Renal cortical epithelial cell (primary cell): ENCODE results near the gene MUC12. TPM values are rescaled to one million over a fixed set of nuclear protein-coding genes. Genes with fewer than 3 reads are reported as not detected.
A peak's percentile ranks its signal among the peaks of the same experiment; 100 is the strongest.
"Not testable (repeated sequence)": the region's sequence is repeated elsewhere in the genome, so short reads cannot be mapped to it uniquely, and the experiment has no call there.

ENCODE experiments used
- DNase-seq: peaks from one replicate; pipeline ENCODE4 v3.0.0-alpha.2; 2011; ENCODE audit warnings: low read depth
- total RNA-seq: library from RNA; depleted of rRNA; stranded (reverse); fragments of >200 nt; gene quantifications from 2 replicates; pipeline ENCODE4 v1.2.3, GENCODE V29; 2014

The MUC12 gene
- total RNA-seq, 1 donor from 2014 or later: not detected

DNA sequence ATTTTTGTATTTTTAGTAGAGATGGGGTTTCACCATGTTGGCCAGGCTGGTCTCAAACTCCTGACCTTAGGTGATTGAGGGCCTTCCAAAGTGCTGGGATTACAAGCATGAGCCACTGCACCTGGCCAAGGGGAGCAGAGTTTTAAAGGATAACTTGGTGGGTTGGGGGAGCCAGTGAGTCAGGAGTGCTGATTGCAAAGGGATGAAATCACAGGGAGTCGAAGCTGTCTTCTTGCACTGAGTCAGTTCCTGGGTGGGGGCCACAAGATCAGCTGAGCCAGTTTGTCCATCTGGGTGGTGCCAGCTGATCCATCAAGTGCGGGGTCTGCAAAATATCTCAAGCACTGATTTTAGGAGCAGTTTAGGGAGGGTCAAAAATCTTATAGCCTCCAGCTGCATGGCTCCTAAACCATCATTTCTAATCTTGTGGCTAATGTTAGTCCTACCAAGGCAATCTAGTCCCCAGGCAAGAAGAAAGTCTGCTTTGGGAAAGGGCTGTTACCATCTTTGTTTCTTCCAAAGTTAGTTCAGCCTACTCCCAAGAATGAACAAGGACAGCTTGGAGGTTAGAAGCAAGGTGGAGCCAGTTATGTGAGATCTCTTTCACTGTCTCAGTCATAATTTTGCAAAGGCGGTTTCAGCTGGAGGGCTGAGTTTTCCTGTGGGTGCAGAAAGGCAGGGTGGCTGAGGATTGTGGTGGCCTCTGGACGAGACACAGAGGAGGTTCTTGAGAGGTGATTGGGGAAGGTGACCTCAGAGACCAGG is 15.8 kb downstream of the MUC12 start:
- DNase-seq: peak; percentile 68

DNA sequence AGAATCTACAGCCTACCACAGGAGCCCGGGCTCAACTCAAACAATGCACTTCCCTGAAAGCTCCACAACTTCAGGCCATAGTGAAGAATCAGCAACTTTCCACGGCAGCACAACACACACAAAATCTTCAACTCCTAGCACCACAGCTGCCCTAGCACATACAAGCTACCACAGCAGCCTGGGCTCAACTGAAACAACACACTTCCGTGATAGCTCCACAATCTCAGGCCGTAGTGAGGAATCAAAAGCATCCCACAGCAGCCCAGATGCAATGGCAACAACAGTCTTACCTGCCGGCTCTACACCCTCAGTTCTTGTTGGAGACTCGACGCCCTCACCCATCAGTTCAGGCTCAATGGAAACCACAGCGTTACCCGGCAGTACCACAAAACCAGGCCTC is 22.3 kb downstream of the MUC12 start:
- no peak for DNase-seq

DNA sequence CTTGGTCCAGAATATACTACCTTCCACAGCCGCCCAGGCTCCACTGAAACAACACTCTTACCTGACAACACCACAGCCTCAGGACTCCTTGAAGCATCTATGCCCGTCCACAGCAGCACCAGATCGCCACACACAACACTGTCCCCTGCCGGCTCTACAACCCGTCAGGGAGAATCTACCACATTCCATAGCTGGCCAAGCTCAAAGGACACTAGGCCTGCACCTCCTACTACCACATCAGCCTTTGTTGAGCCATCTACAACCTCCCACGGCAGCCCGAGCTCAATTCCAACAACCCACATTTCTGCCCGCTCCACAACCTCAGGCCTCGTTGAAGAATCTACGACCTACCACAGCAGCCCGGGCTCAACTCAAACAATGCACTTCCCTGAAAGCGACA is 22.9 kb downstream of the MUC12 start:
- not testable (repeated sequence) for DNase-seq

DNA sequence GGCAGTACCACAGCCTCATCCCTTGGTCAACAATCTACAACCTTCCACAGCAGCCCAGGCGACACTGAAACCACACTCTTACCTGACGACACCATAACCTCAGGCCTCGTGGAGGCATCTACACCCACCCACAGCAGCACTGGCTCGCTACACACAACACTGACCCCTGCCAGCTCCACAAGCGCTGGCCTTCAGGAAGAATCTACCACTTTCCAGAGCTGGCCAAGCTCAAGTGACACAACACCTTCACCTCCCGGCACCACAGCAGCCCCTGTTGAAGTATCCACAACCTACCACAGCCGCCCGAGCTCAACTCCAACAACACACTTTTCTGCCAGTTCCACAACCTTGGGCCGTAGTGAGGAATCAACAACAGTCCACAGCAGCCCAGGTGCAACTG is 25.3 kb downstream of the MUC12 start:
- not testable (repeated sequence) for DNase-seq

DNA sequence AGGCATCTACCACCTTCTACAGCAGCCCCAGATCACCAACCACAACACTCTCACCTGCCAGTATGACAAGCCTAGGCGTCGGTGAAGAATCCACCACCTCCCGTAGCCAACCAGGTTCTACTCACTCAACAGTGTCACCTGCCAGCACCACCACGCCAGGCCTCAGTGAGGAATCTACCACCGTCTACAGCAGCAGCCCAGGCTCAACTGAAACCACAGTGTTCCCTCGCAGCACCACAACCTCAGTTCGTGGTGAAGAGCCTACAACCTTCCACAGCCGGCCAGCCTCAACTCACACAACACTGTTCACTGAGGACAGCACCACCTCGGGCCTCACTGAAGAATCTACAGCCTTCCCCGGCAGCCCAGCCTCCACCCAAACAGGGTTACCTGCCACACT is 29.2 kb downstream of the MUC12 start:
- not testable (repeated sequence) for DNase-seq

- DNase-seq: not testable (repeated sequence)
Measured at GRCh38 chr7:100999334-100999733, 30.0 kb downstream of the MUC12 start.

DNA sequence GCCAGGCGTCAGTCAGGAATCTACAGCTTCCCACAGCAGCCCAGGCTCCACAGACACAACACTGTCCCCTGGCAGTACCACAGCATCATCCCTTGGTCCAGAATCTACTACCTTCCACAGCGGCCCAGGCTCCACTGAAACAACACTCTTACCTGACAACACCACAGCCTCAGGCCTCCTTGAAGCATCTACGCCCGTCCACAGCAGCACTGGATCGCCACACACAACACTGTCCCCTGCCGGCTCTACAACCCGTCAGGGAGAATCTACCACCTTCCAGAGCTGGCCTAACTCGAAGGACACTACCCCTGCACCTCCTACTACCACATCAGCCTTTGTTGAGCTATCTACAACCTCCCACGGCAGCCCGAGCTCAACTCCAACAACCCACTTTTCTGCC is 30.7 kb downstream of the MUC12 start:
- not testable (repeated sequence) for DNase-seq

GRCh38 chr7:101002333-101002732 is 33.0 kb downstream of the MUC12 start:
- not testable (repeated sequence) for DNase-seq

GRCh38 chr7:101007361-101007760 is 38.0 kb downstream of the MUC12 start:
- DNase-seq: not testable (repeated sequence)

DNA sequence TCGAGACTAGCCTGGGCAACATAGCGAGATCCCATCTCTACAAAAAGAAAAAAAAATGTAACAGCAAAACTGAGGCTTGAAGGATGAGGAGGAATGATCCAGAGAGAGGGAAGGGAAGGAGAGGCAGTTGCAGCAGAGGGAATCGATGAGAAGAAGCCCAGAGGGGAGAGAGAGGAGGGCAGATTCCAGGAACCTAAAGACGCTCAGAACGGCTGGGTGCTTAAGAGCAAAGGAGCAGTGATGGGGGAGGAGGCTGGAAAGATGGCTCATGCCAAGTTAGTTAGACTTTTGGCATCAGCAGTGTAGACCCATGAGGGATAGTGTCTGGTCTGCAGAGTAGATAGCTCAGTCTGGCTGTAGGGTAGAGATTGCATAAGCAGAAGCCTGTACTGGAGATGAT is 40.3 kb downstream of the MUC12 start:
- no peak for DNase-seq

GRCh38 chr7:101012931-101013330 is 43.6 kb downstream of the MUC12 start:
- DNase-seq: no peak

- no peak for DNase-seq
Measured at GRCh38 chr7:101015626-101016025, 46.3 kb downstream of the MUC12 start.

- peak; percentile 78 for DNase-seq
Measured at GRCh38 chr7:101017064-101017777, 47.9 kb downstream of the MUC12 start.

GRCh38 chr7:101018271-101019167 is 49.2 kb downstream of the MUC12 start:
- no peak for DNase-seq

GRCh38 chr7:101020444-101020843 is 51.1 kb downstream of the MUC12 start:
- DNase-seq: no peak

GRCh38 chr7:101021703-101022102 is 52.3 kb downstream of the MUC12 start:
- no peak for DNase-seq

DNA sequence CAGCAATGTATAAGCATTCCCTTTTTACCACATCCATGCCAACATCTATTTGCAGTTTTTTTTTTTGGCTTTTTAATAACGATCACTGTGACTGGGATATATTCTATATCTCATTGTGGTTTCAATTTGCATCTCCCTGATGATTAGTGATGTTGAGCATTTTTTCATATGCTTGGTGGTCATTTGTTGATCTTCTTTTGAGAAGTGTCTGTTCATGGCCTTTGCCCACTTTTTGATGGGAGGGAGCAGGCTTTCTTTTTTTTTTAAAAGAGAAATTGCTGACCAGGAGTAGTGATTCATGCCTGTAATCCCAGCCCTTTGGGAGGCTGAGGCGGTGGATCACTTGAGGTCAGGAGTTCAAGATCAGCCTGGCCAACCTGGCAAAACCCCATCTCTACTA is 54.5 kb downstream of the MUC12 start:
- no peak for DNase-seq

DNA sequence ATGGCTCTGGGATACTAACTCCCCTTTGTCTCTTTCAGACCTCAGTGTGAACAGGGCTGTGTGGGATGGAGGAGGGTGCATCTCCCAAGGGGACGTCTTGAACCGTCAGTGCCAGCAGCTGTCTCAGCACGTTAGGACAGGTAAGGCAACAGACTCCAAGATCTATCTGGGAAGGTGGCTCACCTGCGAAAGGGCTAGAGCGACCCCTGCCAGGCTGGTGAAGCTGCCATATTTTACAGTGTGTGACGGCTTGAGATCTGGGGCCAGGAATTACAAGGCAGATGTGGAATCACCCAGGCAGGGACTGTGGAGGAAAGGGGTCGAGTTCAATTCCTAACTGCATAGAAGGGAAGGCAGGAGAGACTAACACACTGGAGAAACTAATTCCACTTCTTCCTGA is 61.7 kb downstream of the MUC12 start:
- DNase-seq: no peak

DNA sequence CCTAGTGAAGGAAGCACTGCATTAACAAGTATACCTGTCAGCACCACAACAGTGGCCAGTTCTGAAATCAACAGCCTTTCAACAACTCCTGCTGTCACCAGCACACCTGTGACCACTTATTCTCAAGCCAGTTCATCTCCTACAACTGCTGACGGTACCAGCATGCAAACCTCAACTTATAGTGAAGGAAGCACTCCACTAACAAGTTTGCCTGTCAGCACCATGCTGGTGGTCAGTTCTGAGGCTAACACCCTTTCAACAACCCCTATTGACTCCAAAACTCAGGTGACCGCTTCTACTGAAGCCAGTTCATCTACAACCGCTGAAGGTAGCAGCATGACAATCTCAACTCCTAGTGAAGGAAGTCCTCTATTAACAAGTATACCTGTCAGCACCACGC is 66.6 kb downstream of the MUC12 start:
- DNase-seq: no peak

GRCh38 chr7:101041283-101041682 is 71.9 kb downstream of the MUC12 start:
- not testable (repeated sequence) for DNase-seq

DNA sequence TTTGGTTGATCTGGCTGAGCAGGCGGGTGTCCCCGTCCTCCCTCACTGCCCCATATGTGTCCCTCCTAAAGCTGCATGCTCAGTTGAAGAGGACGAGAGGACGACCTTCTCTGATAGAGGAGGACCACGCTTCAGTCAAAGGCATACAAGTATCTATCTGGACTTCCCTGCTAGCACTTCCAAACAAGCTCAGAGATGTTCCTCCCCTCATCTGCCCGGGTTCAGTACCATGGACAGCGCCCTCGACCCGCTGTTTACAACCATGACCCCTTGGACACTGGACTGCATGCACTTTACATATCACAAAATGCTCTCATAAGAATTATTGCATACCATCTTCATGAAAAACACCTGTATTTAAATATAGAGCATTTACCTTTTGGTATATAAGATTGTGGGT is 89.0 kb downstream of the MUC12 start:
- DNase-seq: peak; percentile 36

- DNase-seq: no peak
Measured at GRCh38 chr7:101059620-101059942, 90.2 kb downstream of the MUC12 start.
